Muscle of arm (tissue), 12 donors: ENCODE results near the gene FAM120A. TPM values are rescaled to one million over a fixed set of nuclear protein-coding genes. Genes with fewer than 3 reads are reported as not detected.

Experiments used
- DNase-seq: peaks from one replicate; pipeline ENCODE4 v3.0.0-alpha.2; 2013
- polyA plus RNA-seq, 12 donors: library from polyadenylated mRNA; unstranded; fragments of 120-200 nt; gene quantifications; one replicate each; pipeline ENCODE4 v1.2.1, GENCODE V29; 2013; ENCODE audit not compliant: insufficient read length in 12 of 12

The FAM120A gene
- polyA plus RNA-seq, 12 donors, result 57.1 to 74.7 (median 61.8) TPM; not detected in 1

DNA sequence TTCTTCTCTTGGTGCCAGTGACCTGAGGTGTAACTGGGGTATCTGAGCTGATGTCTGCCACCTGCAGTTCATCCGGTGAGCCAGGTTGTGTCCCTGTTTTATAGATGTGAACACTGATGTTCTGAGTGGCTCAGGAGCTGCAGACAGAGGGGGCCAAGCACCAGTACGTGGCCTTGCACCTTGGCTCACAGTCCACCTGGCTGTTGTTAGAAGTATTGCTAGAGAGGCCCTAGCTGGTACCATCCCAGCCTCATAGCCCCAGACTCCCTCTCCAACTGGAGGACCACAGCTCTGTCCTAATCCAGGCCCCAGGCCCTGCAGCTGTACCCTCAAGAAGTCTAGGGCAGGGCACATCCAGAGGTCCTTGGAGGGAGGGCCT is 141.1 kb downstream of the FAM120A start:
- DNase-seq, result no peak

DNA sequence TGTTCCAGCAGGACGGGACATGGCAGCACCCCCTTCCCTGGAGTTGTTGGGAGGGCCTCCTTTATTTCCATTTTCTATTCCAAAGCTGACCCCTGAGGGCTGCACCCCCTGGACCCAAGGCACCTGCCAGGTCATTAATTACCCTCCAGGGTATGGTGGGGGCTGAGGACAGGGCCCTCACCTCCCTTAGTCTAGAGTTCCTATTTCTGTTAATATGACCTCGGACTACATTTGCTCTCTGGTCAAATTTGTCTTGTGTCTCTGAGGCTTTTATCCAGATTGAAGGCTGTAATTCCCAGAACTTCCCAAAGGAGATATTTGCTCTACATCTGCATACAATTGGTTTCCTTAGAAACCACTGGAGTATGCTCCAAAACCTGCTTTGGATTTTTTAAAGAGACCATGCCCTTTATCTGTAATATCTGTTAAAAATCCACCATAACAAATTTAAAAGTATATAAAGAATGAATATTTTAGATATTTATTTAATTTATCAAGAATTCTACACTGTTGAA is 141.7 kb downstream of the FAM120A start:
- DNase-seq, result peak; percentile 69

DNA sequence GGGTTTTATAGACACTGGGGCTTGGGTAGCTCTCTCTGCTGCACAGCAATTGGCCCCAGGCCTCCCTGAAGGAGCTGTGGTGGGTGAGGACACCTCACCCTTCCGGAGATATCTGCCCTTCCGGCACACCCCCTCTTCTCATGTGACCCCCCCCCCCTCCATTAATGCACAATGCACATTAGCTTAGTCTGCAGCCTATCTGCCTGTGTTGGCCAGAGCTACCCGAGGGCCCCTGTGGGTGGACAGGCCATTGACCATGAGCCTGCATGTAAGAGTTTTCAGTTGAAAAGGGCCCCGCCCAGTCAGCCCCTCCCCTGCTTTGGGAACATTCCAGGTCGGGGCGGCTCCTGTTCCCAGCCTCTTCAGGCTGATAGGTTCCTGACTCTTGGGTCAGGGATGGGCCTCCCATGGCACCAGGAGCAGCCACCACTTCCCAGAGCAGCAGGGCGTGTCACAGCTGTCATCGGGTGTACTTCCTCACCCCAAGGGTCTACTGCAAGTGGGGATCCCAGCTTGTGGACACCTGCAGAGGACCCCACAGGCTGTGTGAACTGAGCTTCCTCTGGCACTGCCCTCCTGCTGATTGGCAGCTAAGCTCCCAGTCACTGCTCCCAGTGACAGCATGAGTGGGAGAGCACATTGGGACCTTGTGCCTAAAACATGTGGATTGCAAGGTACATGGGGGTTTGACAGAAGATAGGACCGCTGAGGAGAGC is 142.7 kb downstream of the FAM120A start:
- DNase-seq, result no peak

DNA sequence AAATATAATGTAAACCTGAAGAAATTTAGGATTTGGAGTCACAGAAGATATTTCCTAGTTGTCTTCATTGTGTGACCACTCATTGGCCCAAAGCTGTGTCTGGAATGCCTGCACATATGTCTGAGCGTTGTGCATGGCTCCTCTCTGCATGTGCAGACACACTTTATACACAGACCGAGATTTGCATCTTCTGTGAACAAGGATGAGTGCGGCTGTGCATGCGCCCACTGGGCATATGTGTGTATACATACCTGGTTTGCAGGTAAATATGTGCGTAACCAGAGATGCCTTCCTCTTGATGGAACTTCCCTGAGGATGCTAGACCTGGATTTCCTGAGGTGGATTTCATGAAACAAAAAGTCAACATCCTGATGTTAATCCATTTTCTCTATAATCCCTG is 144.0 kb downstream of the FAM120A start:
- no peak for DNase-seq

DNA sequence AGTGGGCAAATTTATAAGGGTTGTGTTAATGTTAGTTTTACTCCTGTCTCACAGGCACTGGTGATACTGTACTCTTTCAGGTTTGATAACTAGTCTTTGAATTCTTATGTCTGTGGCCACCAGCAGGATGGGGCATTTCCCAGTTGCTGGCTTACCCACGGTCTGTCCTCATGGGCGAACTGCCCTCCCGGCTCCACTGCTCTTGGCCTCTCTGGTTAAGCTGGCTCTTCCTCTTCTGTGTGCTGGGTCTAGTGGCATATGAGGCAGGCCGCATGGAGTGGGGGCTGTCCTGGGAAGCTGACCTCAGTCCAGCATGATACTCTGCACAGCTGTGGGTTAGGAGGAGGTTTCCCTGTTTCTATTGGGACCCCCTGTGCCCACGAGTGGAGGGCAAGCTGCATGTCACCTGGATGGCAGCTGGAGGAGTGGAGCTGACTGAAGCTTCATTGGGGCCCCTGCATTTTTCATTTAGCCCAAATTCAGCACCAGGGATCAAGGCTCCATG is 144.4 kb downstream of the FAM120A start:
- DNase-seq, result no peak

DNA sequence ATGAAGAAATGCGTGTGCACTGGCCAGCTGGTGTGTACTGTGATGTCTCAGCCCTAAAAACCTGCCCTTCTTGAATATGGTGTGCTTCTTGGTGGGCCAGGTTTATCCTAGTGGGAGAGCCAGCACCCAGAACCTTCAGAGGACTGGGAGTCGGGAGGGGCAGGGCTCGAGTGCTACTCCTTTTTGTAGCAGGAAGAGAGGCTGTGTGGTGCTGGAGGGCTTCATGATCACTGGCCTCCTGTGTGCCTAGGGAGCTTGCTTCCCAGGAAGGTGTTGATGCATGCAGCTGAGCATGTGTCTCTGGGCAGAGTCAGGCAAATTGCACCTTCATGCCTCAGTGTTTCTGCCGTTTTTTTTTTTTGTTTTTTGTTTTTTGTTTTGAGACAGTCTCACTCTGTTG is 144.9 kb downstream of the FAM120A start:
- no peak for DNase-seq

DNA sequence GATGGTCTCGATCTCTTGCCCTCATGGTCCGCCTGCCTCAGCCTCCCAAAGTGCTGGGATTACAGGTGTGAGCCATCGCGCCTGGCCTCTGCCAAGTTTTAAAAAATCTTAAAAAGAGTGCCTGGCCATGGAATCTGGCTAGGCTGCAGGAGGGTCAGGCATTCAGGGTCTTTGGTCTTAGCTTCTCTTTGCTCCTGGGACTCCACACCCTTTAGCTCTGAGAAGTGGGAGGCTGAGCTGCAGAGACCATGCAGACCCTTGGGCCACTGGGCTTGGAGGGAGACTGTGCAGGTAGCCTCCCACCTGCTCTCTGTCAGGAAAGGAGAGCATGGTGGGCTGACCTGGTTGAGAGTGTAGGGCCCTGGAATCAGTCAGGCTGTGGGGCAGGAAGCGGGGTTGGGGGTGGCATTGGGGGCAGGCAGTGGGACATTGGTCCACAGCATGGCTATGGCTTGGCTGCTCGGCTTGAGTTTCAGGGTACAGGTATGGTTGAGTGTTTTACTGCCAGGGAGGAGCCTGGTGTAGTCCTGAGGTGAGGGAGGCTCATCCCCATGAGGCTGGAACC is 145.7 kb downstream of the FAM120A start:
- DNase-seq, result no peak

DNA sequence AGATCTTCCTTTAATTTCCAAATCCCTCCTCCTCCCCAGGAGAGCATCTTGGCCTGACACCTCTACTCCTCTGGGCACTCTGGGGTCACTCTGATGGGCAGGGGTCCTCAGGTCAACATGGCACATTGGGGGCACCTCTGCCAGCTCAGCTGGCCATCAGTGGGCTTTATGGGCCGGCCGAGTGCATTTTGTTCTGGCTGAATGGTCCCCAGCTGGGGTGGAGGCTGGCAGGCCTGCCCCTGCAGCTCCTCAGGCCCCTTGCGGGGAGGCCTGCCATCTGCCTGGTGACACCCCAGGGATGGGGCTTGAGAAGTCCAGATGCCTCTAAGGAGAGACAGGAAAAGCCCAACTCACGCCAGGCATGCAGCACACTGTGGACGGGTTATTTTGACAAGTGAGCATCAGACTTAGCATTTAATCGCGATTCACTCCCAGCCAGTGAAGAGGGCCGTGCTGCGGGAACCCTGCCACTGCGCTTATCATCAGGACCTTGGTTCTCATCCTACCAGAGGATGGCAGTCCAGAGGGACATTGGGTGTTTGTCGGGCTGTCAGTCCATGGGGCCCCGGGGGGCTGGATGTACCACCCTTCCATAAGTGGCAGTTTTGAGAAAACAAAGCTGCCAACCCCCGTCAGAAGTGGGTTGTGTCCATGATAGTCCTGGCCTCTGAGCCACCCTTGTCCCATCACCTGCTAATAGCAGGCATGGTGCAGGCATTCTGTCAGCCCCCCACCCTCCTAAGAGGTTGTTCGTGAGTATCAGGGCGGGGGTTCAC is 146.6 kb downstream of the FAM120A start:
- DNase-seq, result no peak

DNA sequence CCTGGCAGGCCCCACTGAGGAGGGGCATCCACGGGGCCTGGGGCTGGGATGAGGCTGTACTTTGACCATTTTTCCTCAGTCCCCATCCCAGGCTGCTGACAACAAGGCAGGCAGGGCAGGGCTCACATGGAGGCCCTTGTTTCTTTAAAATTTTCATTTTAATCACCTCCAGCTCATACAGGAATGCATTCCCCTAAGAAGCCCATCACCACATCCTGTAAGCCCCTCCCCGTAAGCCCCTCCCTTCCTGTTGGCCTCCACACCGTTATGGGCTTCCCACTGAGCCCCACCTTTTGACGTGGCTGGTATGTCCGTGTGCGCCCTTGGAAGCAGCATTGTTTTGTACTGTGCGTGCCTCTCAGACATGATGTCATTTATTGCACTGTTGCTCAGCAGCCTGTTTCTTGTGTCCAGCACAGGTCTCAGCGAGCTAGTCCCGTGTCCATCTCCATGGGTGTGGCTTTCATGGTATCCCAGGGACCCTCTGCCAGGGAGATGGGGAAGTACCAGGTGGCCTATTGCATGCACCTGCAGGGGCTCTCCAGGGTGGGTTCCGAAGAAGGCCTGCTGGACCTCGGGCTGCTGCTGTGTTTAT is 147.3 kb downstream of the FAM120A start:
- DNase-seq, result no peak

DNA sequence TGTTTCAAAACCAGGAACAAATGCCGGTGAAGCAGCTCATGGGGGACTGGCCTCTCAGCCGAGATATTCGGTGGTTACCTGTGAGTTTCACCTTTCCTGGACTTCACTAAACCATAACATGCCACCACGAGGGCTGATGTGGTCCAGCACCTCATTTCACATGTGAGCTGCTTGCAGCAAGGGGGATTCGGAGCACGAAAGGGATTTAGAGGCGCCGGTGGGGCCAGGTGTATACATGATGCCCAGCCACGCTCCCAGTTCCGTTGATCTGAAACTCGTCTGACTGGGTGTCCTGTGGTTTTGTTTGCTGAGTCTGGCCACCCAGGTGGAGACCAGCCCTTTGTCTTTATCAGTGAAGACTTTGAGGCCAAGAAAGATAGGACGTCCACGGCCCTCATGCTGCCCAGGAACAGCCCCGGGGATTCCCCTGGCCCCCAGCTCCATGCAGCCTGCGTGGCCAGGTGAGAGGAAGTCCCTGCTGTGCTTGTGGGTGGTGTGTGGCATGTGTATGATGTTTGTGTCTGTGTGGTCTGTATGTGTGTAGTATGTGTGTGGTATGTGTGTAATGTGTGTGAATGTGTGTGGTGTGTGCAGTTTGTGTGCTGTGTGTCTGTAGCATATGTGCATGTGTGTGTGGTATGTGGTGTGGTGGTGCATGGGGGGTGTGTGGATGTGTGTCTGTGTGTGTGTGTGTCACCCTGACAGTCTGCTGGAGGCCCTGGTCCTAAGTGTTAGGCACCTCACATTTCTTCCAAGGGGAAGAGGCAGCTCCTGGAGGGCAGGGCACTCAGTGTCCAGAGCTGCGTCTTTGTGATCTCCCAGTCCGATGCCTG is 148.3 kb downstream of the FAM120A start:
- no peak for DNase-seq

DNA sequence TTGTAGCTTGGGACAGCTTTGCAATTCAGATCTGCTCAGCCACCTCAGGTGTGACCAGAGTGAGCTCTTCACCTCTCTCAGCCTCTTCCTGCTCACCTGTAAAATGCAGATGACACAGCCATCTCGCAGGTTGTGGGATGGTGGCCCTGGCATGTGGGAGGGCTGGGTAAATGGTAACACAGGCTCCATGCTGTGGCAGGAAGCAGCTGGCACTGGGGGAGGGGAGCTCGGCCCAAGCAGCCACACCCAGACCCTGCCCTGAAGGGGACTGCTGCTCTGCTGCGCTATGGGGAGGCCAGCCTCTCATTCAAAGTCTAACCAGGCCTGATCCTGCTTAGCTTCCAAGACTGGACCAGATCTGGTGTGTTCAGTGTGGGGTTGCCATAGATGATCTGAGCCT is 149.0 kb downstream of the FAM120A start:
- no peak for DNase-seq

DNA sequence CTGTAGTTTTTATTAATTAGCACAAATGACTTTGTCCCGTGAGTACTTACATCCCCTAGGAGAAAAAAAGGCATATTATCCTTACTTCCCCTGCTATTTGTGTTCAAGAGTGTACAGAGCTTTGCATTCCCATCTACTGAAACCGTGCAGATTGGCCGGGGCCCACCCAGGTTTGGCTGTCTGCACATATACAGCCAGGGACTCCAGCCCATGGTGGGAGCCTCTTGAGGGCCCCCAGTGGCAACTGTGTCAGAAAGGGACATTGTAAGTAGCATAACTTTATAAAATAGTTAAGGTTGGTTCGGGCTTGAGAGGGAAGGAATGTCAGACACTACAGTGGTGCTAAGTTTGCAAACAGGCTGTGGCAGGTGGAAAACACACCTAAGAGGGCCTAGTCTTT is 149.6 kb downstream of the FAM120A start:
- no peak for DNase-seq

DNA sequence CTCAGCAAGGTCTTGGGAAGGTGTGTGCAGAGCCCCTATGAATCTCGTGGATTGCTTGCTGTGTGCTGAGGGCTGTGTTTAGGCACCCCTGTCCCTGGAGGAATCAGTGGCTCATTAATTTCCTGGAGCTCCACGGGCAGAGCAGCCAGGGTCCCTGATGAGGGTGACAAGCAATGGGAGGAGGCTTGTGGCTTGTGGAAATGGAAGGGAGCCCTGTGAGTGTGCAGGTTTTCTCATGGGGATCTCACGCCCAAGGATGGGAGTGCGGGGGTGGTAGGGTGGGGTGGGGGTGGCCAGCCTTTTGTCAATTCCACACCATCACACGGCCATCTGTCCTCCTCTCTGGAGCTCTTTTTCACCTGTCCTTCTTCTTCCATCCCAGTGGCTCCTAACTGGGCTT is 150.2 kb downstream of the FAM120A start:
- DNase-seq, result no peak

DNA sequence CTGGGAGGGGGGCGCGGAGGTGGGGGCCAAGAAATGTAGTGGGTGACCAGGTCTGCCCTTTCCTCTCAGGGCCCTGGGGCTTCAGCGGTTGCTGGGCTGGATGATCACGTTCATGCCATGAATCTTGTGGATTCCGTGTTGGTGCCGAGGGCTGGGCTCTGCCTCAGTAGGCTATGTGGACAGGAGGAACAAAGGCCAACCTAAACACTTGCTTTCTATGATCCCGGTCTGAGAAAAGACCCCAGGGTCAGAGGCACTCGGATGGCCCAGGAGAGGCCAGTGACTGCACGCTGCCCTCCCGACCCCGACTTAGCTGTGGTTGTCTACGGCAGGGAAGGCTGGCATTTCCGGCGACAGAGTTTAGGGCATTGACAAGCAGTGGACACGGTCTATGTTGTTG is 151.5 kb downstream of the FAM120A start:
- DNase-seq, result no peak

DNA sequence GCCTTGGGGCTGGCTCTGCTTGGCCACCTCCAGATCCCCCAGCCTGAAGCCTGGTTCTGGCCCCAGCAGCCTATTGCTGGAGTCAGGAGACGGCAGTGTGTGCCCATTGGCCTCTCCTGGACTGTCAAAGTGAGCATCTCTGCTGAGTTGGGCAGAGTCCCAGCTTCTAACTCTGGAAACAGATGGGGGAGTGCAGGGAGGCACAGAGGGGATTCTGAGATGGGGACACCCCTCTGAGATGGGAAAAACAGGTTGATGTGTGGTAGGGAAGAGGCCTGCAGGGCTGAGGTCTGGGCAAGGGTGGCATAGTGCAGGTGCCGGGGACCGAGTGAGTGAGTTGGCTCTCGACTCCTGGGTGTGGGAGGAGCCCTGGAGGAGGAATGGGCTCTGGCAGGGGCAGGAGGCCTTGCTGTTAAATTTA is 152.4 kb downstream of the FAM120A start:
- no peak for DNase-seq

DNA sequence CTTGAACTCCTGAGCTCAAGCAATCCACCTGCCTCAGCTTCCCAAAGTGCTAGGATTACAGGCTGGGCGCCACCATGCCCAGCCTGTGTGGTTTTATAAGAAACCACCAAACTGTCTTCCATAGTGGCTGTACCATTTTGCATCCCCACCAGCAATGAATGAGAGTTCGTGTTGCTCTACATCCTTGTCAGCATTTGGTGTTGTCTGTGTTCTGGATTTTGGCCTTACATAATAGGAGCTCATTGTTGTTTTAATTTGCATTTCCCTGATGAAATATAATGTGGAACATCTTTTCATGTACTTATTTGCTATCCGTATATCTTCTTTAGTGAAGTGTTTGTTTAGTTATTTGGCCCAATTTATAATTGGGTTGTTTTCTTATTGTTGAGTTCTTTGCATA is 154.7 kb downstream of the FAM120A start:
- DNase-seq, result no peak

DNA sequence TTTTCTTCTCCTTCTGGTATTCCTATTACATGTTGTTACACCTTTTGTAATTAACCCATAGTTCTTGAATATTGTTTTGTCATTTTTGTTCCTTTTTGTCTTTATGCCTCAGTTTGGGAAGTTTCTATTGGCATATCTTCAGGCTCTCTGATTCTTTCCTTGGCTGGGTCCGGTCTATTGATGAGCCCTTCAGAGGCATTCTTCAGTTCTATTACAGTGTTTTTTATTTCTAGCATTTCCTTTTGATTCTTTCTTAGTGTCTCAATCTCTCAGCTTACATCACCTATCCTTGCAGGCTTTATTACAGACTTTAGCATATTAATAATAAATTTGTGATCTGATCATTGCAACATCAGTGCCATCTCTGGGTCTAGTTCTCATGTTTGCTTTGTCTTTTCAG is 158.7 kb downstream of the FAM120A start:
- no peak for DNase-seq

DNA sequence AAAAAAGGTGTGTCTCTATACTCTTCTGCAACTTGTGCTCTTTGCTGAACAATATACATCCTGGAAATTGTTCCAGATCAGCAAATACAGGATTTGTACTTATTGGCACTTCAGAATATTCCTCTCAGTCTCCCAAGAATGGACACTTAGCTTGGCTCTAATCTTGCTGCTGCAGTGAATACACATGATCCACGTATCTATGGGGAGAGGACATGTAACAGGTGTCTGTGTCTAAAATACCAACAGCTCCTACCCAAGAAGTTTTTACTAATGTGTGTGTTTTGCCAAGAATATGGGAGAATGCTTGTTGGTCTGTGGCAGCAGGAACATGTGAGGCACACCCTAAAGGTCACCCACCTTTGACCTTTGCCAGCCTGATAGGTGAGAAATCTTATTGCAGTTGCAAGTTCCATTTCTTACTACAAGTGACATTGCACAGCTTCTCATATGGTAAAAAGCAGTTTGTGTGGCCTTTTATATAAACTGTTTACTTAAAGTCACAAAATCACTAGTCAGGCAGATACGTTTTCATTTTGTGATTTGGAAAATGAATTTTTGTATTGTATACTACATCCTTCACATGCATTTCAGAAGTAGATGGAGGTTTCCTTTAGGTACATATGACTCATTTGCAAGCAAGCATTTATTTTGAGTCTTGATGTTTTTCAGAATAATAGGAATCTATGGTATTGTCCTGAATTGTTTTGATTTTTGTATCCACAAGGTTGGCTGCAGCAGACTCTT is 160.7 kb downstream of the FAM120A start:
- DNase-seq, result no peak

DNA sequence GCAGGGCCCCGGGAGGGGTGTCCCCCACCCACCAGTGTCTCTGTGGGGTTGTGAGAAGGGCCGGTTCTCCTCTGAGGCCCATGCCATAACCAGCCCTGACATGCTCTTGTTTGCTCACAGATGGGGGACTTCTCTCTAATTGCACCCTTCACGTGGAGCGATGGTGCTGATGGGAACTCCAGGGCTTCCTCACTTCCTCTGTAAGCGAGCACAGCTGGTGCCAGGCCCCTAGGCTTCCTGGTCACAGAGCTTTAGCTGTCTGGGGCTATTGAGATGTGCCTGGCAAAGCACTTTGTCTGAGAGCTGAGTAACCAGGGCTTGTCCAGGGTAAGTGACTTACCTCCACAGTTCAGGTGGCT is 161.3 kb downstream of the FAM120A start:
- no peak for DNase-seq

DNA sequence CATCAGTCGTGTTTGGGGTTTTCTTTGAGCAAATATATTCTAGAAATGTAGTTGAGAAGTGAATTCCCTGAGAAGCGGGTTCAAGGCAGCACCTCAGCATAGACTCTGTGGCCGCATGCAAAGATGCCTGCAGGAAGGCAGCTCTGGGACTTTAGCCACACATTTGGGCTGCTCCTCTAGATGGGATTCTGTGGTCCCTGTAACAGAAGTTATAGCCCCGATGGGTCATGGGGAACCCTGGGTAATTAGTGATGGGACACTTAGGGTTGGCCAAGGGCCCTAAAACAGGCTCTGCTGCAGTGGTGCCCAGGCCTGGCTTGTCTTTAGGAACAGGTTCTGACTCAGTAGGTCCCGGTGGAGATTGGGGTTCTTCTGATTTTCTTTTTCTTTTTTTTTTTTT is 161.7 kb downstream of the FAM120A start:
- no peak for DNase-seq

DNA sequence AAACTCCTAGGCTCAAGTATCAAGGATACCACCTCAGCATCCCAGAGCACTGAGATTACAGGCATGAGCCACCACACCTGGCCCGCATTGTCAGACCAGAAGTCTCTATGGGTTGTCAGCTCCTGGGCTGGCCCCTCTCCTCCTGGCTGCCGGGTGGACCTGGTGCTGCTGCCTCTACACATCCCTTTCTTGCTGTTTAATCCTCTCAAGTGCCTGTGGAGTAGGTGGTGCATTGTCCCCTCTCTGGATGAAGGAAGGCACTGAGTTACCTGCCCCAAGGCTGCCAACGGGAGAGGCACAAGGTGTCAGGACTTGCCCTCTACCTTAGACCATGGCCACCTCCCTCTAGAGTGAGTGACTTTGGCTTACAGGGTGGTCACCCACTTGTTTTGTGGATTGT is 162.3 kb downstream of the FAM120A start:
- DNase-seq, result no peak
